Nephron progenitor cell (in vitro differentiated cells): Measurements from ENCODE around the gene GFY.

Experiments
- DNase-seq: peaks from one replicate; pipeline ENCODE4 v3.0.0; 2021
- H3K27ac Mint-ChIP-seq: 2 replicates; pipeline ENCODE4 v1.8.0; 2021; ENCODE audit warnings: mild to moderate bottlenecking, moderate library complexity, mixed read lengths
- H3K27me3 Mint-ChIP-seq: 2 replicates; pipeline ENCODE4 v1.8.0; 2021; ENCODE audit warnings: mild to moderate bottlenecking, low read depth, mixed read lengths; ENCODE audit not compliant: poor library complexity
- H3K36me3 Mint-ChIP-seq: 2 replicates; pipeline ENCODE4 v1.8.0; 2021; ENCODE audit warnings: low read depth, mixed read lengths
- H3K4me1 Mint-ChIP-seq: 2 replicates; pipeline ENCODE4 v1.8.0; 2021; ENCODE audit warnings: mixed read lengths
- H3K4me3 Mint-ChIP-seq: 2 replicates; pipeline ENCODE4 v1.8.0; 2021; ENCODE audit warnings: mild to moderate bottlenecking, moderate library complexity, mixed read lengths
- H3K9me3 Mint-ChIP-seq: 2 replicates; pipeline ENCODE4 v1.8.0; 2021; ENCODE audit warnings: mild to moderate bottlenecking, moderate library complexity, mixed read lengths
- CTCF ChIP-seq: fragments of 200-600 bp; sonication (generic); IDR thresholded peaks from 2 replicates; pipeline ENCODE4 v1.5.0; 2021; ENCODE audit warnings: antibody characterized with exemption

GFY gene

DNA sequence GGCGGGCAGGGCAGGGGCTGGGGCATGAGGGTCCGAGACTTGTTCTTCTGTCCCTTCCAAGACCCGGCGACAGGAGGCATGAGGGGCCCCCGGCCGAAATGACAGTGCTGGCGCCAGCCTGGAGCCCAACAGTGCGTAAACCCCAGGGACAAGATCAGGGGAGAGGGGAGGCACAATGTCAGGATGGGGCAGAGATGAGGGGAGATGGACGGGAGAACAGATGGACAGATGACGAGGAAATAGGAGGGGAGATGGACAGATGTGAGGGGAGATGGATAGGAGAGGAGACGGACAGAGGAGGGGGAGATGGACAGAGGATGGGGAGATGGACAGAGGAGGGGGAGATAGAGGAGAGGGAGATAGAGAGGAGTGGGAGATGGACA lies 49.3 kb downstream of the GFY start:
- TF ChIP-seq CTCF = no peak
- Mint-ChIP-seq H3K4me1 (peaks cover 23% of the 10 kb centered on the region), H3K9me3 (no peaks in the 10 kb centered on the region), H3K36me3 (peaks cover 8% of the 10 kb centered on the region), H3K27me3 (peaks cover 18% of the 10 kb centered on the region), H3K27ac (no peak overlapping the region), H3K4me3 (peak overlapping the region; percentile 61)
- no peak for DNase-seq

GRCh38 chr19:49475191-49475917 lies 50.2 kb downstream of the GFY start:
- H3K27ac Mint-ChIP-seq = no peak overlapping the region
- peaks cover 23% of the 10 kb centered on the region for H3K4me1 Mint-ChIP-seq
- no peaks in the 10 kb centered on the region for H3K9me3 Mint-ChIP-seq
- H3K27me3 Mint-ChIP-seq = peaks cover 18% of the 10 kb centered on the region
- TF ChIP-seq CTCF = no peak
- peak overlapping the region; percentile 61 for H3K4me3 Mint-ChIP-seq
- H3K36me3 Mint-ChIP-seq = peaks cover 7% of the 10 kb centered on the region
- no peak for DNase-seq

GRCh38 chr19:49475995-49476880 lies 51.0 kb downstream of the GFY start:
- Mint-ChIP-seq H3K27me3 (peaks cover 18% of the 10 kb centered on the region), H3K4me1 (peaks cover 29% of the 10 kb centered on the region), H3K27ac (peak overlapping the region; percentile 75), H3K9me3 (no peaks in the 10 kb centered on the region), H3K36me3 (no peaks in the 10 kb centered on the region), H3K4me3 (peak overlapping the region; percentile 9)
- peak; percentile 60 for TF ChIP-seq CTCF
- DNase-seq = peak; percentile 86
